ACHN (cell line): ENCODE results near the gene TXNRD2.

Experiments
- DNase-seq: peaks from one replicate; pipeline ENCODE4 v3.0.0-alpha.2; 2015
- in situ Hi-C: cut with HindIII; loops from 2 replicates; pipeline ENCODE4 v1.10.0; 2017; ENCODE audit warnings: low sequenced_read_pairs, low pct_ligation_motif_present, low pct_unique_long_range_greater_than_20kb

The TXNRD2 gene

GRCh38 chr22:19941365-19942082, at the start of gene TXNRD2, which contains the start of gene COMT:
TXNRD2 (minus strand) TSS chr22:19941818; CDS start chr22:19941803, 15 bp downstream.
COMT (plus strand) TSS chr22:19941772; CDS start chr22:19962527, 20,755 bp downstream.
- peak; percentile 68 for DNase-seq
- in situ Hi-C loops = no loop called here

GRCh38 chr22:19991395-19991644, 49.7 kb upstream of the TXNRD2 start:
- DNase-seq = no peak
- in situ Hi-C loops = no loop called here

- in situ Hi-C loops = no loop called here
- no peak for DNase-seq
These were observed 49.2 kb upstream of the TXNRD2 start for GRCh38 chr22:19990609-19991394.

- DNase-seq = no peak
- in situ Hi-C loops = no loop called here
These were observed 48.6 kb upstream of the TXNRD2 start for GRCh38 chr22:19990188-19990587.

- no peak for DNase-seq
- in situ Hi-C loops = no loop called here
These were observed 48.1 kb upstream of the TXNRD2 start for GRCh38 chr22:19989725-19990067.

- in situ Hi-C loops = no loop called here
- no peak for DNase-seq
These were observed 47.5 kb upstream of the TXNRD2 start for GRCh38 chr22:19988965-19989724.

- no peak for DNase-seq
- in situ Hi-C loops = no loop called here
These were observed 46.8 kb upstream of the TXNRD2 start for GRCh38 chr22:19988331-19988808.

GRCh38 chr22:19987394-19988306, 46.0 kb upstream of the TXNRD2 start:
- in situ Hi-C loops = no loop called here
- DNase-seq = no peak

- peak; percentile 68 for DNase-seq
- in situ Hi-C loops = no loop called here
These were observed 45.1 kb upstream of the TXNRD2 start for GRCh38 chr22:19986410-19987341.

GRCh38 chr22:19986011-19986409, 44.4 kb upstream of the TXNRD2 start:
- in situ Hi-C loops = no loop called here
- DNase-seq = no peak

GRCh38 chr22:19984851-19985811, 43.5 kb upstream of the TXNRD2 start:
- in situ Hi-C loops = no loop called here
- no peak for DNase-seq

- DNase-seq = peak; percentile 79
- in situ Hi-C loops = no loop called here
These were observed 42.7 kb upstream of the TXNRD2 start for GRCh38 chr22:19984201-19984753.

- in situ Hi-C loops = no loop called here
- no peak for DNase-seq
These were observed 42.1 kb upstream of the TXNRD2 start for GRCh38 chr22:19983741-19984140.

- no peak for DNase-seq
- in situ Hi-C loops = no loop called here
These were observed 41.5 kb upstream of the TXNRD2 start for GRCh38 chr22:19982991-19983578.

- in situ Hi-C loops = no loop called here
- no peak for DNase-seq
These were observed 40.6 kb upstream of the TXNRD2 start for GRCh38 chr22:19981961-19982920.
